CD4-positive, alpha-beta T cell (primary cell): ENCODE results near the gene GLIS1. TPM values are rescaled to one million over a fixed set of nuclear protein-coding genes. Genes with fewer than 3 reads are reported as not detected.
A peak's percentile ranks its signal among the peaks of the same experiment; 100 is the strongest.

Experiments
- ATAC-seq: fragments of 200-7000 bp; cut with Tn5 transposase; one replicate; pipeline ENCODE4 v1.10.0; 2022; ENCODE audit warnings: mild to moderate bottlenecking; ENCODE audit not compliant: poor library complexity
- CTCF ChIA-PET: fragments of 350-600 bp; sonication (Branson Sonifier 250); formaldehyde crosslinking; loops from one replicate; lab custom pipeline; 2021; ENCODE audit warnings: antibody characterized with exemption, inconsistent platforms; lab: Charles Lee
- POLR2A ChIA-PET: fragments of 350-600 bp; sonication (Branson Sonifier 250); formaldehyde crosslinking; loops from one replicate; lab custom pipeline; 2021; ENCODE audit warnings: antibody characterized with exemption, inconsistent platforms; lab: Charles Lee
- DNase-seq, 14 experiments: peaks; one replicate each; pipeline ENCODE4 v3.0.0-alpha.2; 2013 to 2020; ENCODE audit warnings: mixed read lengths in 2 of 14
- H3K27ac ChIP-seq, 2 donors: one replicate each; pipeline versions ENCODE4 v1.5.1 to v1.7.0; 2013; ENCODE audit warnings: low read length in 2 of 2, low read depth in 1 of 2, mild to moderate bottlenecking in 1 of 2
- H3K27me3 ChIP-seq, 2 experiments: 1 replicate in 1 of 2; 2 replicates in 1 of 2; pipeline versions ENCODE4 v1.6.1 to v1.7.0; 2013; ENCODE audit warnings: low read length in 2 of 2, control low read depth in 1 of 2, mild to moderate bottlenecking in 1 of 2, moderate library complexity in 1 of 2; ENCODE audit not compliant: insufficient read depth in 2 of 2, control insufficient read depth in 1 of 2
- H3K36me3 ChIP-seq: one replicate; pipeline ENCODE4 v1.6.1; 2013; ENCODE audit warnings: low read length, control low read depth; ENCODE audit not compliant: insufficient read depth
- H3K4me1 ChIP-seq: one replicate; pipeline ENCODE4 v1.6.1; 2013; ENCODE audit warnings: low read length, control low read depth; ENCODE audit not compliant: insufficient read depth
- H3K4me3 ChIP-seq: one replicate; pipeline ENCODE4 v1.5.1; 2013; ENCODE audit warnings: mild to moderate bottlenecking, low read length, moderate library complexity
- H3K9me3 ChIP-seq, 2 experiments: 1 replicate in 1 of 2; 2 replicates in 1 of 2; pipeline versions ENCODE4 v1.6.1 to v1.7.0; 2013; ENCODE audit warnings: low read length in 2 of 2, mild to moderate bottlenecking in 2 of 2, control low read depth in 1 of 2, moderate library complexity in 1 of 2; ENCODE audit not compliant: control insufficient read depth in 1 of 2, insufficient read depth in 1 of 2
- H3K27ac Mint-ChIP-seq: one replicate; pipeline ENCODE4 v1.8.0; 2020; ENCODE audit warnings: mixed read lengths
- H3K27me3 Mint-ChIP-seq: one replicate; pipeline ENCODE4 v1.8.0; 2021; ENCODE audit warnings: mixed read lengths
- H3K36me3 Mint-ChIP-seq: one replicate; pipeline ENCODE4 v1.8.0; 2021; ENCODE audit warnings: low read depth, mixed read lengths
- H3K4me1 Mint-ChIP-seq: one replicate; pipeline ENCODE4 v1.8.0; 2021; ENCODE audit warnings: low read depth, mixed read lengths
- H3K4me3 Mint-ChIP-seq: one replicate; pipeline ENCODE4 v1.8.0; 2020; ENCODE audit warnings: mild to moderate bottlenecking, mixed read lengths
- H3K9me3 Mint-ChIP-seq: one replicate; pipeline ENCODE4 v1.8.0; 2020; ENCODE audit warnings: mixed read lengths
- CTCF ChIP-seq: fragments of 200-600 bp; IDR thresholded peaks from one replicate; pipeline ENCODE4 v1.8.0; 2022; ENCODE audit warnings: antibody characterized with exemption, mild to moderate bottlenecking
- intact Hi-C, 2 experiments: fragments of 100-400 bp; cut with DNase I in 1 of 2; cut with micrococcal nuclease in 1 of 2; formaldehyde crosslinking; loops; one replicate each; pipeline versions ENCODE4 v1.15.1 to v1.9.0; 2023 to 2025; cut with DNase I, micrococcal nuclease
- total RNA-seq, 174 experiments: library from RNA in 2 of 174; stranded (reverse) in 2 of 174; gene quantifications; one replicate each; pipeline ENCODE4 v1.2.3 and lab custom pipeline; 2021 to 2026

GLIS1 gene
- total RNA-seq, 2 experiments from 2014 or later: not detected

- Mint-ChIP-seq H3K4me1 (no peaks in the 10 kb centered on the region), H3K36me3 (no peaks in the 10 kb centered on the region), H3K9me3 (no peaks in the 10 kb centered on the region), H3K27me3 (no peaks in the 10 kb centered on the region), H3K27ac (no peak overlapping the region), H3K4me3 (no peak overlapping the region)
- Histone ChIP-seq H3K36me3 (no peaks in the 10 kb centered on the region), H3K9me3 (no peaks in the 10 kb centered on the region), H3K4me3 (no peak overlapping the region), H3K27me3 (peaks cover 0 to 4% of the 10 kb centered on the region in 2 experiments), H3K4me1 (no peaks in the 10 kb centered on the region), H3K27ac (no peak overlapping the region)
- CTCF ChIA-PET: no interaction called here
- no peak for TF ChIP-seq CTCF
- intact Hi-C loops: no loop called here
- DNase-seq: peak in 1 of 14 experiments; percentile 5
- POLR2A ChIA-PET: no interaction called here
- no peak for ATAC-seq
Observed at GRCh38 chr1:53547231-53547790, 191.7 kb downstream of the GLIS1 start.

DNA sequence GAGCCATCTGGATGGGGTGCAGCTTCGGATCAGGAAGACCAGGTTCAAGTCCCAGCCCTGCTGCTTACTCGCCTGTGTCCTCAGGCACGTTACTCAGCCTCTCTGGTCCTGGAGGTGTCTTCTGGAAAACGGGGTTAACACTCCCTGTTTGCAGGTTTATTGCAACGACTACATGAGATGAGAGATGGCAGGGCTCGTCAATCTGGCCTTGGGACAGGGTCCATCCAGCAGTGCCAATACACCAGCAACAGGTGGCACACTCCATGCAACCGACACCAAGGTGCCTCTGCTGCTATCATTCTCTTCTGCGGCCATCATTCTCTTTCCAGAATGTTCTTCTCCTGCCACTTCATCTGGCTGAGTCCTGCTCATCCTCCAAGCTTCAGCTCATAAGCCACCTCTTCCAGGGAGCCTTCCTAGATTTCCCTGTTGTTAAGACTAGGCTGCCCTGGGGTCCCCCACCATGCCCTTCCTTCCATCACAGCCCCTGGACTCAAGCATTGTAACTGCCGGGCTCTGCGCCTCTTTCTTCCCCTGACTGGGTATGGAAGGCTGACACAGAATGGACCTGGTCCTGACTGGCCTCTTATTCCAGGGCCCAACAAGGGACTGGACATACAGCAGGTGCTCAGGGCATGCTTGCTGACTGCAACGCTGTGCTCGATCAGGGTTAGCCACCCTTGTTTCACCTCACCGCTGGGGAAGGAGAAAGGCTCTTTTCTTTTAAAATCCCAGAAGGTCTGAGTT lies 192.4 kb downstream of the GLIS1 start:
- ATAC-seq (no peak), DNase-seq (peak in 1 of 14 experiments; percentile 17)
- no peaks in the 10 kb centered on the region for H3K9me3 ChIP-seq
- Mint-ChIP-seq H3K4me3 (no peak overlapping the region), H3K27ac (no peak overlapping the region), H3K36me3 (no peaks in the 10 kb centered on the region), H3K9me3 (no peaks in the 10 kb centered on the region), H3K4me1 (no peaks in the 10 kb centered on the region), H3K27me3 (no peaks in the 10 kb centered on the region)
- H3K4me1 ChIP-seq: no peaks in the 10 kb centered on the region
- intact Hi-C loops: no loop called here
- TF ChIP-seq CTCF: no peak
- ChIA-PET CTCF (no interaction called here), POLR2A (no interaction called here)
- H3K27ac ChIP-seq: no peak overlapping the region
- no peak overlapping the region for H3K4me3 ChIP-seq
- peaks cover 0 to 4% of the 10 kb centered on the region in 2 experiments for H3K27me3 ChIP-seq
- H3K36me3 ChIP-seq: no peaks in the 10 kb centered on the region

DNA sequence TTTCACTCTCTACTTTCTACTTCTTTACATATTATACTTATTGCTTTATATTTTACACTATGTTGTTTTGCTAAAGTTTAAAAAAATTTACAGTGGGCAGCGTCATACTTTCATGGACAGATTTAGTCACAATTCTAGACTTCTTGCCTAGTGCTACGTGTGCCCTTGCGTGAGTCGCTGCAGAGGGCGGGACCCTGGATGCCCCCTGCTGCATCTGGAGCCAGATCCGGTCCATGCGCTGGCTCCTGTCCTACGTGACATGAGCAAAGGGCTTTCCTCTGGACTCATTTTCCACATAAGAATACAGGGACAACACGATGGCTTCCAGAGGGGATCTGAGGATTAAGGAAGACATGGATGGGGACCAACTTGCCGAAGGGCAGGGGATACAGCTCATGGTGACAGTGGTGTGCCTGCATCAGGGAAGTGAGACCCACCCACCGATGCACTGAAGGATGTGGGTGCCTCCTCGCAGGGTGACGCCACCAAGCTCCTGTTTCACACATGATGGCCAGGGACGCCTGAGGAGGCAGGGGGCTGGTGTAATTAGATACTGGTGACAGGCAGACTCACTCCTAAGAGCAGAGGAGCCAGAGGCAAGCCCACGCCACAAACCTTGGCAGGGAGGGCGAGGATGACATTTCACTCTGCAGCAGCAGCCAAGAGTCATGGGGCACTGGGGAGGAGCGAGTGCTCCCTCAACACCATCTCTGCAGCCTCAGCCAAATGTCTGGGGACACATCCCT lies 193.1 kb downstream of the GLIS1 start:
- Histone ChIP-seq H3K9me3 (no peaks in the 10 kb centered on the region), H3K4me1 (no peaks in the 10 kb centered on the region), H3K27me3 (peaks cover 0 to 4% of the 10 kb centered on the region in 2 experiments), H3K27ac (no peak overlapping the region), H3K4me3 (no peak overlapping the region), H3K36me3 (no peaks in the 10 kb centered on the region)
- POLR2A ChIA-PET: no interaction called here
- CTCF ChIA-PET: no interaction called here
- Mint-ChIP-seq H3K27me3 (no peaks in the 10 kb centered on the region), H3K9me3 (no peaks in the 10 kb centered on the region), H3K36me3 (no peaks in the 10 kb centered on the region), H3K4me3 (no peak overlapping the region), H3K27ac (no peak overlapping the region), H3K4me1 (no peaks in the 10 kb centered on the region)
- no peak for TF ChIP-seq CTCF
- DNase-seq (peak in 1 of 14 experiments; percentile 14), ATAC-seq (no peak)
- intact Hi-C loops: no loop called here
